Measurements from ENCODE around the gene STARD4.

- TF ChIP-seq MAFK (IDR thresholded peaks at IDR 0.05; ENCODE audit: low read length) (no peak), ZEB2 (IDR thresholded peaks at IDR 0.05) (no peak), ETS2 (tag; IDR thresholded peaks at IDR 0.05; ENCODE audit: borderline replicate concordance, poor library complexity, severe bottlenecking) (no peak), THAP7 (CRISPR knock-in tag; IDR thresholded peaks at IDR 0.05) (no peak), POU5F1 (IDR thresholded peaks at IDR 0.05; ENCODE audit: borderline replicate concordance, low read depth, low read length, partially characterized antibody) (no peak), SNAPC5 (CRISPR knock-in tag; IDR thresholded peaks at IDR 0.05) (no peak), YY1 (IDR thresholded peaks at IDR 0.05; ENCODE audit: borderline replicate concordance in 1 of 3, control insufficient read depth in 1 of 3, extremely low read depth in 1 of 3, insufficient read depth in 3 of 3, insufficient read length in 1 of 3, insufficient replicate concordance in 2 of 3, low read depth in 1 of 3, low read length in 2 of 3) (no peak), ZNF12 (CRISPR knock-in tag; IDR thresholded peaks at IDR 0.05) (no peak), NELFE (IDR thresholded peaks at IDR 0.05; ENCODE audit: insufficient read depth, insufficient read length) (no peak), RCOR1 (IDR thresholded peaks at IDR 0.05; ENCODE audit: borderline replicate concordance in 1 of 2, low read depth in 2 of 2, low read length in 2 of 2) (no peak), EP300 (IDR thresholded peaks at IDR 0.05; ENCODE audit: low read length) (no peak), PHF20 (IDR thresholded peaks at IDR 0.05; ENCODE audit: partially characterized antibody) (no peak)
- TF ChIP-seq, protein P1, sequence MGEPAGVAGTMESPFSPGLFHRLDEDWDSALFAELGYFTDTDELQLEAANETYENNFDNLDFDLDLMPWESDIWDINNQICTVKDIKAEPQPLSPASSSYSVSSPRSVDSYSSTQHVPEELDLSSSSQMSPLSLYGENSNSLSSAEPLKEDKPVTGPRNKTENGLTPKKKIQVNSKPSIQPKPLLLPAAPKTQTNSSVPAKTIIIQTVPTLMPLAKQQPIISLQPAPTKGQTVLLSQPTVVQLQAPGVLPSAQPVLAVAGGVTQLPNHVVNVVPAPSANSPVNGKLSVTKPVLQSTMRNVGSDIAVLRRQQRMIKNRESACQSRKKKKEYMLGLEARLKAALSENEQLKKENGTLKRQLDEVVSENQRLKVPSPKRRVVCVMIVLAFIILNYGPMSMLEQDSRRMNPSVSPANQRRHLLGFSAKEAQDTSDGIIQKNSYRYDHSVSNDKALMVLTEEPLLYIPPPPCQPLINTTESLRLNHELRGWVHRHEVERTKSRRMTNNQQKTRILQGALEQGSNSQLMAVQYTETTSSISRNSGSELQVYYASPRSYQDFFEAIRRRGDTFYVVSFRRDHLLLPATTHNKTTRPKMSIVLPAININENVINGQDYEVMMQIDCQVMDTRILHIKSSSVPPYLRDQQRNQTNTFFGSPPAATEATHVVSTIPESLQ (CRISPR knock-in tag; IDR thresholded peaks at IDR 0.05): no peak
- TF ChIP-seq, protein P2, sequence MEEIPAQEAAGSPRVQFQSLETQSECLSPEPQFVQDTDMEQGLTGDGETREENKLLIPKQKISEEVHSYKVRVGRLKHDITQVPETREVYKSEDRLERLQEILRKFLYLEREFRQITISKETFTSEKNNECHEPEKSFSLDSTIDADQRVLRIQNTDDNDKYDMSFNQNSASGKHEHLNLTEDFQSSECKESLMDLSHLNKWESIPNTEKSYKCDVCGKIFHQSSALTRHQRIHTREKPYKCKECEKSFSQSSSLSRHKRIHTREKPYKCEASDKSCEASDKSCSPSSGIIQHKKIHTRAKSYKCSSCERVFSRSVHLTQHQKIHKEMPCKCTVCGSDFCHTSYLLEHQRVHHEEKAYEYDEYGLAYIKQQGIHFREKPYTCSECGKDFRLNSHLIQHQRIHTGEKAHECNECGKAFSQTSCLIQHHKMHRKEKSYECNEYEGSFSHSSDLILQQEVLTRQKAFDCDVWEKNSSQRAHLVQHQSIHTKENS (CRISPR knock-in tag; IDR thresholded peaks at IDR 0.05): no peak
Observed at GRCh38 chr5:111555760-111556159, 43.4 kb upstream of the STARD4 start.

Data from K562 (cell line).